Thyroid gland (tissue), 4 donors: ENCODE data around the gene TEX19.
"Not testable (repeated sequence)": the region's sequence is repeated elsewhere in the genome, so short reads cannot be mapped to it uniquely, and the experiment has no call there.

Source experiments
- POLR2A ChIP-seq, 2 donors: fragments of 450-650 bp; IDR thresholded peaks; one replicate each; pipeline ENCODE4 v1.6.1; 2017; ENCODE audit warnings: antibody characterized with exemption in 2 of 2, mild to moderate bottlenecking in 2 of 2, moderate library complexity in 1 of 2
- TF ChIP-seq, protein P1 (sequence below), 6 experiments: fragments of 200-600 bp in 3 of 6; fragments of 450-650 bp in 3 of 6; sonication (generic) in 3 of 6; IDR thresholded peaks; one replicate each; pipeline ENCODE4 v1.5.1; 2016 to 2019; ENCODE audit warnings: antibody characterized with exemption in 6 of 6, mild to moderate bottlenecking in 2 of 6, inconsistent platforms in 1 of 6, moderate library complexity in 1 of 6

DNA sequence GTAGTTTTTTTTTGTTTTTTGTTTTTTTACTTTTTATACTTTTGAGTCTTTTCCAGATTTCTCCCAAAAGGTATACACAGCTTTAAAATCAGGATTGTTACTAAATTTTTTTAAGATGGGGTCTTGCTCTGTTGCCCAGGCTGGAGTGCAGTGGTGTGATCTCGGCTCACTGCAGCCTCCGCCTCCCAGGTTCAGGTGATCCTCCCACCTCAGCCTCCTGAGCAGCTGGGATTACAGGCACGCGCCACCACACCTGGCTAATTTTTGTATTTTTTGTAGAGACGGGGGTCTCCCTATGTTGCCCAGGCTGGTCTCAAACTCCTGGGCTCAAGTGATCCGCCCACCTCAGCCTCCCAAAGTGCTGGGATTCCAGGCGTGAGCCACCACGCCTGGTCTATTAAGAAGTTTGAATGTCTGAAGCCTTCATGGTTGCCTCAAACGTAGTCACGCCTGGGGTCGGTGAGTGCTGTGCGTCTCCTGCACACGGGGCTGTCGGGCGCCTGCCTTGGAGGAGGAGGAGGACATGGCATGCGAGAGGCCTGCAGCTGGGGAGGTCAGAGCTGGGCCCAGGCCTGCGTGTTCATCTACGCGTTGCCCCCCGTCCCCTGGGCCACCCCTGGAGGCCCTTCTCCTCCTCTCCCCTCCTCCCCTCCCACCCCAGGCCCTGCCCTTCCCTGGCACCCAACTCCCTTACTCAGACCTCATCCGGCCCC is 23.3 kb downstream of the TEX19 start:
- TF ChIP-seq, protein P1, sequence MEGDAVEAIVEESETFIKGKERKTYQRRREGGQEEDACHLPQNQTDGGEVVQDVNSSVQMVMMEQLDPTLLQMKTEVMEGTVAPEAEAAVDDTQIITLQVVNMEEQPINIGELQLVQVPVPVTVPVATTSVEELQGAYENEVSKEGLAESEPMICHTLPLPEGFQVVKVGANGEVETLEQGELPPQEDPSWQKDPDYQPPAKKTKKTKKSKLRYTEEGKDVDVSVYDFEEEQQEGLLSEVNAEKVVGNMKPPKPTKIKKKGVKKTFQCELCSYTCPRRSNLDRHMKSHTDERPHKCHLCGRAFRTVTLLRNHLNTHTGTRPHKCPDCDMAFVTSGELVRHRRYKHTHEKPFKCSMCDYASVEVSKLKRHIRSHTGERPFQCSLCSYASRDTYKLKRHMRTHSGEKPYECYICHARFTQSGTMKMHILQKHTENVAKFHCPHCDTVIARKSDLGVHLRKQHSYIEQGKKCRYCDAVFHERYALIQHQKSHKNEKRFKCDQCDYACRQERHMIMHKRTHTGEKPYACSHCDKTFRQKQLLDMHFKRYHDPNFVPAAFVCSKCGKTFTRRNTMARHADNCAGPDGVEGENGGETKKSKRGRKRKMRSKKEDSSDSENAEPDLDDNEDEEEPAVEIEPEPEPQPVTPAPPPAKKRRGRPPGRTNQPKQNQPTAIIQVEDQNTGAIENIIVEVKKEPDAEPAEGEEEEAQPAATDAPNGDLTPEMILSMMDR (IDR thresholded peaks at IDR 0.05), result not testable (repeated sequence)
- TF ChIP-seq POLR2A (IDR thresholded peaks at IDR 0.05), result not testable (repeated sequence)
